ENCODE results near the gene AANAT.

AANAT gene

GRCh38 chr17:76519048-76519966, 51.9 kb downstream of the AANAT start:
- TF ChIP-seq CEBPB (IDR thresholded peaks at IDR 0.05) (no peak), REST (IDR thresholded peaks at IDR 0.05; ENCODE audit: low read depth) (no peak), EGR1 (IDR thresholded peaks at IDR 0.05) (no peak), TAF1 (IDR thresholded peaks at IDR 0.05; ENCODE audit: low read depth) (no peak), ZBTB7A (IDR thresholded peaks at IDR 0.05; ENCODE audit: low read depth) (no peak), MAX (IDR thresholded peaks at IDR 0.05) (no peak), CREB1 (IDR thresholded peaks at IDR 0.05; ENCODE audit: low read depth) (no peak), TEAD4 (IDR thresholded peaks at IDR 0.05) (no peak)

All from Ishikawa (cell line).